Endothelial cell of hepatic sinusoid (primary cell): Measurements from ENCODE around the gene IRF8.
"Not testable (repeated sequence)": the region's sequence is repeated elsewhere in the genome, so short reads cannot be mapped to it uniquely, and the experiment has no call there.

Experiments used
- in situ Hi-C: cut with HindIII; loops from 2 replicates; pipeline ENCODE4 v1.10.0; 2017; ENCODE audit warnings: low sequenced_read_pairs

Gene IRF8

GRCh38 chr16:85864965-85865364, 34.0 kb upstream of the IRF8 start:
- in situ Hi-C loops: no loop called here

GRCh38 chr16:85867189-85867588, 31.8 kb upstream of the IRF8 start:
- in situ Hi-C loops: no loop called here

GRCh38 chr16:85868495-85868894, 30.5 kb upstream of the IRF8 start:
- in situ Hi-C loops: no loop called here

GRCh38 chr16:85869206-85869605, 29.8 kb upstream of the IRF8 start:
- in situ Hi-C loops: no loop called here

- in situ Hi-C loops: no loop called here
Observed at GRCh38 chr16:85869785-85870558, 29.0 kb upstream of the IRF8 start.

GRCh38 chr16:85871756-85872155, 27.2 kb upstream of the IRF8 start:
- in situ Hi-C loops: no loop called here

GRCh38 chr16:85872734-85873133, 26.2 kb upstream of the IRF8 start:
- in situ Hi-C loops: no loop called here

GRCh38 chr16:85873153-85873552, 25.8 kb upstream of the IRF8 start:
- in situ Hi-C loops: no loop called here

GRCh38 chr16:85874031-85874430, 24.9 kb upstream of the IRF8 start:
- in situ Hi-C loops: not testable (repeated sequence)

GRCh38 chr16:85878407-85878806, 20.6 kb upstream of the IRF8 start:
- in situ Hi-C loops: no loop called here

GRCh38 chr16:85878875-85879274, 20.1 kb upstream of the IRF8 start:
- in situ Hi-C loops: no loop called here

GRCh38 chr16:85879549-85879948, 19.4 kb upstream of the IRF8 start:
- in situ Hi-C loops: no loop called here

- in situ Hi-C loops: no loop called here
Observed at GRCh38 chr16:85879975-85880831, 18.8 kb upstream of the IRF8 start.

- in situ Hi-C loops: no loop called here
Observed at GRCh38 chr16:85880861-85881260, 18.1 kb upstream of the IRF8 start.

GRCh38 chr16:85881436-85881835, 17.5 kb upstream of the IRF8 start:
- in situ Hi-C loops: no loop called here

GRCh38 chr16:85882181-85882810, 16.7 kb upstream of the IRF8 start:
- in situ Hi-C loops: no loop called here

- in situ Hi-C loops: no loop called here
Observed at GRCh38 chr16:85883813-85884212, 15.1 kb upstream of the IRF8 start.

GRCh38 chr16:85884808-85885463, 14.0 kb upstream of the IRF8 start:
- in situ Hi-C loops: no loop called here

GRCh38 chr16:85885537-85885936, 13.4 kb upstream of the IRF8 start:
- in situ Hi-C loops: no loop called here

- in situ Hi-C loops: no loop called here
Observed at GRCh38 chr16:85888405-85889331, 10.3 kb upstream of the IRF8 start.
